Choroid plexus epithelial cell (primary cell): ENCODE results near the gene LARGE1.
A peak's percentile ranks its signal among the peaks of the same experiment; 100 is the strongest.

Experiments
- DNase-seq: peaks from one replicate; pipeline ENCODE4 v3.0.0-alpha.2; 2010; ENCODE audit warnings: low read depth
- H3K4me3 ChIP-seq: 2 replicates; pipeline ENCODE4 v1.5.1; 2011; ENCODE audit warnings: low read depth, mild to moderate bottlenecking, control low read depth, low read length, moderate library complexity
- CTCF ChIP-seq: conservative IDR thresholded peaks from 2 replicates; pipeline ENCODE4 v1.5.1; 2011; ENCODE audit warnings: low read depth, mild to moderate bottlenecking, control low read depth, inconsistent platforms, low read length, moderate library complexity

LARGE1 gene

GRCh38 chr22:33922349-33922681 is 2.0 kb upstream of the LARGE1 start:
- H3K4me3 ChIP-seq: peak overlapping the region; percentile 66
- TF ChIP-seq CTCF: no peak
- DNase-seq: peak; percentile 35

- TF ChIP-seq CTCF: no peak
- DNase-seq: peak; percentile 57
- peak overlapping the region; percentile 66 for H3K4me3 ChIP-seq
Measured at GRCh38 chr22:33921525-33922348, 1.5 kb upstream of the LARGE1 start.

GRCh38 chr22:33920927-33921524 is 750 bp upstream of the LARGE1 start:
- H3K4me3 ChIP-seq: peak overlapping the region; percentile 66
- peak; percentile 96 for DNase-seq
- no peak for TF ChIP-seq CTCF

- peak; percentile 18 for DNase-seq
- peak overlapping the region; percentile 64 for H3K4me3 ChIP-seq
- no peak for TF ChIP-seq CTCF
Measured at GRCh38 chr22:33919391-33920196, 682 bp downstream of the LARGE1 start.

GRCh38 chr22:33918676-33919365 is 1.5 kb downstream of the LARGE1 start:
- no peak for TF ChIP-seq CTCF
- H3K4me3 ChIP-seq: peak overlapping the region; percentile 64
- DNase-seq: no peak

GRCh38 chr22:33917744-33918406 is 2.4 kb downstream of the LARGE1 start:
- peak; percentile 43 for TF ChIP-seq CTCF
- H3K4me3 ChIP-seq: no peak overlapping the region
- DNase-seq: peak; percentile 43
